Measurements from ENCODE around the gene EGLN3. TPM values are rescaled to one million over a fixed set of nuclear protein-coding genes. Genes with fewer than 3 reads are reported as not detected.
A peak's percentile ranks its signal among the peaks of the same experiment; 100 is the strongest.

EGLN3 gene
- total RNA-seq, 1 experiment from 2014 or later, result 3.2 TPM

DNA sequence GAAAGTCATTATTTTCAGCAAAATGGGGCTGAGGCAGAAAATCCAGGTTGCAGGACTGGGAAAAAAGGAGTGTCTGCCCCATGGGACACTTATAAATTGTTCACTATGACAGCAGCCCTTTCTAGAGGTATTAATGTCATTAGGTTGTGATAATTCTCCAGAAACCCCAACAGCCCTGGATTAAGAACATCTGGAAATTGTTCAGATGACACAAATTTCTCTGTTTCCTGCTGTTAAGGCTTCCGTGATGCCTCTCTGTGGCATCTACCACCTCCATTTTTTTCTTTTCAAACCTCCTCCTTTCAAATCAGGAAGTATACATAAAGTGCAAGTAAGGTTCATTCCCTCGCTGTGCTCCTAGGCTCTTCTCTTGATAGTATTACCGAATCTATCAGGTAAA, 25.6 kb downstream of the EGLN3 start:
- Histone ChIP-seq H3K36me3 (ENCODE audit: low read depth, low read length) (no peaks in the 10 kb centered on the region), H3K79me2 (ENCODE audit: low read length) (no peaks in the 10 kb centered on the region), H3K4me3 (ENCODE audit: low read length) (no peak overlapping the region), H3K4me1 (ENCODE audit: insufficient read depth, low read length) (peaks cover 8% of the 10 kb centered on the region; the same call in 1 of the 2 replicates), H2AFZ (ENCODE audit: low read length) (no peak overlapping the region), H3K9ac (ENCODE audit: low read length) (no peak overlapping the region), H4K20me1 (ENCODE audit: low read length) (no peaks in the 10 kb centered on the region), H3K27ac (ENCODE audit: low read length) (no peak overlapping the region), H3K27me3 (ENCODE audit: low read length) (peaks cover 9% of the 10 kb centered on the region; the same call in 1 of the 2 replicates), H3K9me2 (replicated peaks; ENCODE audit: low read length) (no peaks in the 10 kb centered on the region), H3F3A (ENCODE audit: low read length, unreplicated experiment) (no peaks in the 10 kb centered on the region), H3K9me3 (ENCODE audit: low read length) (no peaks in the 10 kb centered on the region), H3K4me2 (ENCODE audit: low read length) (no peak overlapping the region)
- CTCF ChIA-PET, result no interaction called here
- ATAC-seq (no peak), DNase-seq (no peak)
- BruUV-seq (replicated peaks), result no TSS peak
- no peak for TF ChIP-seq EZH2 (IDR thresholded peaks at IDR 0.05; ENCODE audit: low read length, unreplicated experiment)
- no peak for TF ChIP-seq EZH2phosphoT487 (IDR thresholded peaks at IDR 0.05; ENCODE audit: borderline replicate concordance, low read length)
- no peak for TF ChIP-seq CTCF (conservative IDR thresholded peaks at IDR 0.05; ENCODE audit: low read depth, low read length)
- POLR2A ChIA-PET (ENCODE audit: unreplicated experiment), result no interaction called here
- intact Hi-C loops (cut with micrococcal nuclease), result no loop called here

DNA sequence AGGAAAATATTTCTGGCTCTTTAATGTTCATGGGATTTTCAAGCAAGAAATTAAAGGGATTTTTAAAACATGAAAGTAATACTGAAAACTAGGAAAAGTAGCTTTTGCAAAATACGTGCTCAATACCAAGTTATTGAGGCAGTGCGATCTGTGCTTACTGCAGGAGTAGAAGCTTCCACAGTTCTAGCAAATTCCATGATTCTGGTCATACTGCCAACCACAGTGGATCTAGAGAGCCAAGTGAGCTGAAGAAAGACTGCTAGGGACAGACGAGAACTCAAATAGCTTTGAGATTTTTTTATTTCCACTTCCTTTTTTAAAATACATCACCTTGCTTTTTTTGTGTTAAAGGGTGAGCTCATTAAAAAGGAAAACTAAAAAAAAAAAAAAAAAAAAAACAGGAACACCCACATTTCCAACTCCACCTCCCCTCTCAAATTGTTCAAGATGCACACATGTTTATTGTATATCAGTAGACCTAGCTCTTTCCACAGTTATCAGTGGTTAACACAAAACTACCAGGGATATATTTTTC, 26.2 kb downstream of the EGLN3 start:
- Histone ChIP-seq H3K9me2 (replicated peaks; ENCODE audit: low read length) (no peaks in the 10 kb centered on the region), H3K4me3 (ENCODE audit: low read length) (no peak overlapping the region), H3K36me3 (ENCODE audit: low read depth, low read length) (no peaks in the 10 kb centered on the region), H3K9ac (ENCODE audit: low read length) (no peak overlapping the region), H3K27me3 (ENCODE audit: low read length) (peaks cover 9% of the 10 kb centered on the region; the same call in 1 of the 2 replicates), H3K27ac (ENCODE audit: low read length) (no peak overlapping the region), H3K9me3 (ENCODE audit: low read length) (no peaks in the 10 kb centered on the region), H4K20me1 (ENCODE audit: low read length) (no peaks in the 10 kb centered on the region), H3F3A (ENCODE audit: low read length, unreplicated experiment) (no peaks in the 10 kb centered on the region), H2AFZ (ENCODE audit: low read length) (no peak overlapping the region), H3K4me1 (ENCODE audit: insufficient read depth, low read length) (peaks cover 8% of the 10 kb centered on the region; the same call in 1 of the 2 replicates), H3K79me2 (ENCODE audit: low read length) (no peaks in the 10 kb centered on the region), H3K4me2 (ENCODE audit: low read length) (no peak overlapping the region)
- ChIA-PET POLR2A (ENCODE audit: unreplicated experiment) (no interaction called here), CTCF (no interaction called here)
- no peak for TF ChIP-seq EZH2phosphoT487 (IDR thresholded peaks at IDR 0.05; ENCODE audit: borderline replicate concordance, low read length)
- TF ChIP-seq CTCF (conservative IDR thresholded peaks at IDR 0.05; ENCODE audit: low read depth, low read length), result no peak
- TF ChIP-seq EZH2 (IDR thresholded peaks at IDR 0.05; ENCODE audit: low read length, unreplicated experiment), result no peak
- DNase-seq (no peak), ATAC-seq (no peak)
- intact Hi-C loops (cut with micrococcal nuclease), result no loop called here
- BruUV-seq (replicated peaks), result no TSS peak

DNA sequence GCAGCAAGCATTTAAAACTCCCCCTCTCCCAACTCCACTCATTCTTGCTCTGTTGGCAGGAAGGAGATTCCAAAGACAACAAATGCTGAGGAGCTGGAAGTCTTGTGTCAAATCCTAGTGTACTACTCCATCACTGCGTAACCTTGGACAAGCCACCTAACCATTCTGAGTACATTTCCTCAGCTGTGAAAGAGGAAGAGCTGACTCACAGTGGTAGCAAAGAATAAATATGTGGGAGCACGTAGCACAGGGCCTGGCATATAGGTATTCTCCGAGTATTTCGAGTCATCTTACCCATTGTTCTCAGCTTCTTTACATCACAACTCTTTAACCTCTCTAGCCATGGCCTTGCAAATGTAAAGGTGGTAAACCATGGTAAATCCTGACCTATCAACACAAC, 28.7 kb downstream of the EGLN3 start:
- BruUV-seq (replicated peaks), result no TSS peak
- H3K9me3 ChIP-seq (ENCODE audit: low read length), result no peaks in the 10 kb centered on the region
- no peak overlapping the region for H3K4me2 ChIP-seq (ENCODE audit: low read length)
- no peaks in the 10 kb centered on the region for H3K36me3 ChIP-seq (ENCODE audit: low read depth, low read length)
- H3K79me2 ChIP-seq (ENCODE audit: low read length), result no peaks in the 10 kb centered on the region
- ATAC-seq (peak; percentile 71), DNase-seq (peak; percentile 66)
- H3K4me3 ChIP-seq (ENCODE audit: low read length), result no peak overlapping the region
- CTCF ChIA-PET, result no interaction called here
- H3K27me3 ChIP-seq (ENCODE audit: low read length), result no peaks in the 10 kb centered on the region
- H3F3A ChIP-seq (ENCODE audit: low read length, unreplicated experiment), result no peaks in the 10 kb centered on the region
- TF ChIP-seq EZH2 (IDR thresholded peaks at IDR 0.05; ENCODE audit: low read length, unreplicated experiment), result no peak
- TF ChIP-seq CTCF (conservative IDR thresholded peaks at IDR 0.05; ENCODE audit: low read depth, low read length), result no peak
- TF ChIP-seq EZH2phosphoT487 (IDR thresholded peaks at IDR 0.05; ENCODE audit: borderline replicate concordance, low read length), result no peak
- POLR2A ChIA-PET (ENCODE audit: unreplicated experiment), result interaction anchor here (0.6 kb wide), 1 partner anchor 84 kb away, joined by 3 read pairs; no protein-coding TSS in a partner anchor
- H3K27ac ChIP-seq (ENCODE audit: low read length), result no peak overlapping the region
- intact Hi-C loops (cut with micrococcal nuclease), result no loop called here
- no peaks in the 10 kb centered on the region for H4K20me1 ChIP-seq (ENCODE audit: low read length)
- H2AFZ ChIP-seq (ENCODE audit: low read length), result no peak overlapping the region
- peaks cover 15% of the 10 kb centered on the region for H3K4me1 ChIP-seq (ENCODE audit: insufficient read depth, low read length)
- no peaks in the 10 kb centered on the region for H3K9me2 ChIP-seq (replicated peaks; ENCODE audit: low read length)
- no peak overlapping the region for H3K9ac ChIP-seq (ENCODE audit: low read length)

All from PC-3 (cell line).